ENCODE data around the gene DAPK1.

Gene DAPK1

GRCh38 chr9:87725356-87725899 is 227.8 kb downstream of the DAPK1 start:
- no peak for DNase-seq (ENCODE audit: extremely low read depth, low read depth)
- TF ChIP-seq, protein P1, sequence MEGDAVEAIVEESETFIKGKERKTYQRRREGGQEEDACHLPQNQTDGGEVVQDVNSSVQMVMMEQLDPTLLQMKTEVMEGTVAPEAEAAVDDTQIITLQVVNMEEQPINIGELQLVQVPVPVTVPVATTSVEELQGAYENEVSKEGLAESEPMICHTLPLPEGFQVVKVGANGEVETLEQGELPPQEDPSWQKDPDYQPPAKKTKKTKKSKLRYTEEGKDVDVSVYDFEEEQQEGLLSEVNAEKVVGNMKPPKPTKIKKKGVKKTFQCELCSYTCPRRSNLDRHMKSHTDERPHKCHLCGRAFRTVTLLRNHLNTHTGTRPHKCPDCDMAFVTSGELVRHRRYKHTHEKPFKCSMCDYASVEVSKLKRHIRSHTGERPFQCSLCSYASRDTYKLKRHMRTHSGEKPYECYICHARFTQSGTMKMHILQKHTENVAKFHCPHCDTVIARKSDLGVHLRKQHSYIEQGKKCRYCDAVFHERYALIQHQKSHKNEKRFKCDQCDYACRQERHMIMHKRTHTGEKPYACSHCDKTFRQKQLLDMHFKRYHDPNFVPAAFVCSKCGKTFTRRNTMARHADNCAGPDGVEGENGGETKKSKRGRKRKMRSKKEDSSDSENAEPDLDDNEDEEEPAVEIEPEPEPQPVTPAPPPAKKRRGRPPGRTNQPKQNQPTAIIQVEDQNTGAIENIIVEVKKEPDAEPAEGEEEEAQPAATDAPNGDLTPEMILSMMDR (IDR thresholded peaks at IDR 0.05; ENCODE audit: low read depth, low read length) = no peak

GRCh38 chr9:87725900-87726709 is 228.4 kb downstream of the DAPK1 start, which contains the start of gene CTSL:
TSS of gene CTSL (plus strand) at chr9:87726119. CDS start at chr9:87727604, 1,485 bp downstream.
- TF ChIP-seq, protein P1 (IDR thresholded peaks at IDR 0.05; ENCODE audit: low read depth, low read length) = peak; percentile 22
- DNase-seq (ENCODE audit: extremely low read depth, low read depth) = peak; percentile 74

DNA sequence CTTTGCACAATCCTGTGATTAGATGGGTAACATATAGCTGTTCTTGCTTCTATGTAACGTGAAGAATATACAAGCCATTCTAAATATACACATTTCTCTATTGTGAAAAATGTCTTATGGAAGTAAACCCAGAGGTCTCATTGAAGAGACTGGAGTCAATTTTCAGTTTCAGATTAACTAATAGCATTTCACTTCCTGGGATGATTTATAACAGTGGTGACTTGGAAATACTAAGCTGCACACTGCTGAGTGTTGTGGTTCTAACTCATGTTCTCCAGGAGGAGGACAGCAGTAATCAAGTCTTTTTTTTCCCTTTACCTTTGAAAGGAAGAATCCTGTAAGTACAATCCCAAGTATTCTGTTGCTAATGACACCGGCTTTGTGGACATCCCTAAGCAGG is 231.6 kb downstream of the DAPK1 start:
- DNase-seq (ENCODE audit: extremely low read depth, low read depth) = no peak
- TF ChIP-seq, protein P1 (IDR thresholded peaks at IDR 0.05; ENCODE audit: low read depth, low read length) = no peak

DNA sequence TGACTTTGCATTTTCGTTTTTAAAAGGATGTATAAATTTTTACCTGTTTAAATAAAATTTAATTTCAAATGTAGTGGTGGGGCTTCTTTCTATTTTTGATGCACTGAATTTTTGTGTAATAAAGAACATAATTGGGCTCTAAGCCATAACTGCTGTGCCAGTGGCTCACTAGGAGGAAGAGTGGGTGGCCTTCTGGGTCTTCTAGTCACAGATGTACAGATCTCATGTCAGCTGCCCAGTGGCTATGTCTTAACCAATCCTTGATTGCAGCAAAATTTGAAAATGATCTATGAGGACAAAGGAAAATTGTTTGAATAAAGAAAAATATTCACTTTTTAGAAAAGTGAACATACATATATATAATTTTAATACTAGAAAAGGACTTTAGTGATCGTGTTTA is 233.7 kb downstream of the DAPK1 start:
- TF ChIP-seq, protein P1 (IDR thresholded peaks at IDR 0.05; ENCODE audit: low read depth, low read length) = no peak
- no peak for DNase-seq (ENCODE audit: extremely low read depth, low read depth)

- TF ChIP-seq, protein P1 (IDR thresholded peaks at IDR 0.05; ENCODE audit: low read depth, low read length) = no peak
Observed at GRCh38 chr9:87732344-87732743, 234.7 kb downstream of the DAPK1 start.

GRCh38 chr9:87732756-87733155 is 235.1 kb downstream of the DAPK1 start:
- TF ChIP-seq, protein P1 (IDR thresholded peaks at IDR 0.05; ENCODE audit: low read depth, low read length) = no peak
- no peak for DNase-seq (ENCODE audit: extremely low read depth, low read depth)

More at GRCh38 chr9:87732344-87732743, 234.7 kb downstream of the DAPK1 start:
- no peak for DNase-seq (ENCODE audit: extremely low read depth, low read depth)
